ENCODE data around the gene DNM2.

Gene DNM2

DNA sequence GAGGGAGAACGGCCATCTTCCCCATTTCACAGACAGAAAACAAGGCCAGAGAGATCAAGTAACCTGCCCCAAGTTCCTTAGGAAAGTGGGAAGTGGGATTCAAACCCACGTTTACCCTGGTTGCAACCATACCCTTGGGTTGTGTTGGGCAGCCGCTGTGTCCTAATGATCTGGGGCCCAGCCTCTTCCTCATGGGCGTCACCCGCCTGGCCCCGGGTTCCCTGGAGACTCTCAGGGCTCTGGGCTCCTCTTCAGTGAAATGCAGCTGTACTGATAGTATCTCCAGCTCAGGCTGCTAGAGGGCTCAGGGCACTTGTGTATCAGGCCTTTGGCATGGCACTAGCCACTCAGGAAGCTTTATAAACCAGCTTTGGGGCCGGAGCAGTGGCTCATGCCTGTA lies 108.4 kb downstream of the DNM2 start:
- ChIA-PET CTCF (interaction anchor here (0.5 kb wide), 1 partner anchor 41 kb away, joined by 3 read pairs; no protein-coding TSS in a partner anchor), POLR2A (interaction anchor here (4.3 kb wide), 1 partner anchor 10 kb away, joined by 17 read pairs; the partner anchor contains the start of gene TMED1)
- no peak for TF ChIP-seq FOXK2 (IDR thresholded peaks at IDR 0.05)
- TF ChIP-seq, protein P1, sequence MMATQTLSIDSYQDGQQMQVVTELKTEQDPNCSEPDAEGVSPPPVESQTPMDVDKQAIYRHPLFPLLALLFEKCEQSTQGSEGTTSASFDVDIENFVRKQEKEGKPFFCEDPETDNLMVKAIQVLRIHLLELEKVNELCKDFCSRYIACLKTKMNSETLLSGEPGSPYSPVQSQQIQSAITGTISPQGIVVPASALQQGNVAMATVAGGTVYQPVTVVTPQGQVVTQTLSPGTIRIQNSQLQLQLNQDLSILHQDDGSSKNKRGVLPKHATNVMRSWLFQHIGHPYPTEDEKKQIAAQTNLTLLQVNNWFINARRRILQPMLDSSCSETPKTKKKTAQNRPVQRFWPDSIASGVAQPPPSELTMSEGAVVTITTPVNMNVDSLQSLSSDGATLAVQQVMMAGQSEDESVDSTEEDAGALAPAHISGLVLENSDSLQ (IDR thresholded peaks at IDR 0.05): no peak
- no peak for TF ChIP-seq CTBP1 (IDR thresholded peaks at IDR 0.05; ENCODE audit: borderline replicate concordance)
- no peak for TF ChIP-seq FOXA1 (IDR thresholded peaks at IDR 0.05)
- TF ChIP-seq SP1 (IDR thresholded peaks at IDR 0.05): no peak
- TF ChIP-seq L3MBTL2 (conservative IDR thresholded peaks at IDR 0.05): no peak
- TF ChIP-seq ZNF384 (IDR thresholded peaks at IDR 0.05): no peak
- no peak for TF ChIP-seq SUZ12 (IDR thresholded peaks at IDR 0.05)
- TF ChIP-seq ARNT (IDR thresholded peaks at IDR 0.05): no peak
- no peak for TF ChIP-seq HDGF (IDR thresholded peaks at IDR 0.05; ENCODE audit: borderline replicate concordance)
- no peak for TF ChIP-seq BHLHE40 (IDR thresholded peaks at IDR 0.05; ENCODE audit: borderline replicate concordance)
- TF ChIP-seq LEF1 (IDR thresholded peaks at IDR 0.05; ENCODE audit: borderline replicate concordance): no peak
- no peak for TF ChIP-seq ELF4 (IDR thresholded peaks at IDR 0.05)
- no peak for TF ChIP-seq TARDBP (IDR thresholded peaks at IDR 0.05)
- TF ChIP-seq NFRKB (IDR thresholded peaks at IDR 0.05): no peak
- no peak for TF ChIP-seq FOXM1 (IDR thresholded peaks at IDR 0.05; ENCODE audit: borderline replicate concordance)
- no peak for DNase-seq (ENCODE audit: extremely low spot score)

DNA sequence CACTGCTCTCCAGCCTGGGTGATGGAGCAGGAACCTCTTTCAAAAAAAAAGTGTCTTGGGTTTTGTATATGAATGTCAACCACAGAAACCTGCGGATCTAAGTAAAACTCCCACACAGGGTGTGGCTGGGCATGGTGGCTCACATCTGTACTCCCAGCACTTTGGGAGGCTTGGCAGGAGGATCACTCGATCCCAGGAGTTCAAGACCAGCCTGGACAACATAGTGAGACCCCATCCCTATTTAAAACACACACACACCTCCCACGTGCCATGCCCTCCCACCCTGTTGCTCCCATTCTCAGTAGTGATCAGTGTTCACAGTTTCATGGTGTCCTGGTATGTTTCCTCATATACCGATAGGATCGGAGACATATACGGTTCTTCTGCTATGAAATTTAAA lies 109.0 kb downstream of the DNM2 start:
- DNase-seq (ENCODE audit: extremely low spot score): no peak
- no peak for TF ChIP-seq SUZ12 (IDR thresholded peaks at IDR 0.05)
- no peak for TF ChIP-seq TARDBP (IDR thresholded peaks at IDR 0.05)
- no peak for TF ChIP-seq NFRKB (IDR thresholded peaks at IDR 0.05)
- no peak for TF ChIP-seq FOXK2 (IDR thresholded peaks at IDR 0.05)
- no peak for TF ChIP-seq FOXM1 (IDR thresholded peaks at IDR 0.05; ENCODE audit: borderline replicate concordance)
- TF ChIP-seq, protein P1 (IDR thresholded peaks at IDR 0.05): no peak
- no peak for TF ChIP-seq SP1 (IDR thresholded peaks at IDR 0.05)
- TF ChIP-seq L3MBTL2 (conservative IDR thresholded peaks at IDR 0.05): no peak
- TF ChIP-seq BHLHE40 (IDR thresholded peaks at IDR 0.05; ENCODE audit: borderline replicate concordance): no peak
- CTCF ChIA-PET: no interaction called here
- POLR2A ChIA-PET: interaction anchor here (4.3 kb wide), 1 partner anchor 9 kb away, joined by 17 read pairs; the partner anchor contains the start of gene TMED1

DNA sequence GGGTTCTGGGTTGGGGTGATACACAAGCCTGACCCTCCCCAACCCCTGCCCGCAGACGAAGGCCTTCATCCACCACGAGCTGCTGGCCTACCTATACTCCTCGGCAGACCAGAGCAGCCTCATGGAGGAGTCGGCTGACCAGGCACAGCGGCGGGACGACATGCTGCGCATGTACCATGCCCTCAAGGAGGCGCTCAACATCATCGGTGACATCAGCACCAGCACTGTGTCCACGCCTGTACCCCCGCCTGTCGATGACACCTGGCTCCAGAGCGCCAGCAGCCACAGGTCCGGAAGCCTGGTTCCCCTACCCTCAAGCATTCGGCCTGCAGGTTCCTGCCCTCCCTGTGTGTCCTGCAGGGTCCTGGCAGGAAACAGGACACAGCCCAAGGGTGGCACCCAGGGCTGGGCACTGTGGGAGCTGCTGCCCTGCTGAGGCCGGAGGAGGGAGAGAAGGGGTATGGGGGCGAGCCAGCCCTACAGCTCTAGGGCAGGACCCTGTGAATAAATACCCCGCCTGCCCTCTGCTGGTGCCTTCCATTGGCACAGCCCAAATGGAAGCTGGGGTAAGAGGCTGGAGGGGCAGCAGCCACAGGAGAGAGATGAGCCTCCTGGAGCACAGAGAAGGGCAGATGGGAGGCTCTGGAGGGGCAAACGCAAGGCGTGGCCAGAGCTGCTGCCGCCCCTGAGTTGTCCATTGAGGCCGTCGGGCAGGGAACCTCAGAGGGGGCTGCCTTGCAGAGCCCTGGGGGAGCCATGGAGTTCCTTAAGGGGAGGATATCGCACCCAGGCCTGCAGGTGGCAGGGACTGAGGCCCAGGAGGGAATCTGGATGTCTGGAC lies 111.3 kb downstream of the DNM2 start:
- POLR2A ChIA-PET: interaction anchor here (1.0 kb wide), 1 partner anchor 11 kb away, joined by 4 read pairs; no protein-coding TSS in a partner anchor
- no peak for DNase-seq (ENCODE audit: extremely low spot score)
- TF ChIP-seq CTBP1 (IDR thresholded peaks at IDR 0.05; ENCODE audit: borderline replicate concordance) (no peak), NFRKB (IDR thresholded peaks at IDR 0.05) (no peak), LEF1 (IDR thresholded peaks at IDR 0.05; ENCODE audit: borderline replicate concordance) (no peak), ELF4 (IDR thresholded peaks at IDR 0.05) (no peak), TARDBP (IDR thresholded peaks at IDR 0.05) (no peak), ZNF384 (IDR thresholded peaks at IDR 0.05) (no peak)
- CTCF ChIA-PET: interaction anchor here (0.5 to 2.2 kb wide), 5 partner anchors 35 to 199 kb away, joined by 3 to 8 read pairs (median 6); no protein-coding TSS in a partner anchor

GRCh38 chr19:10829967-10830366 lies 112.1 kb downstream of the DNM2 start:
- POLR2A ChIA-PET: interaction anchor here (1.0 kb wide), 1 partner anchor 11 kb away, joined by 4 read pairs; no protein-coding TSS in a partner anchor
- TF ChIP-seq TARDBP (IDR thresholded peaks at IDR 0.05): no peak
- TF ChIP-seq L3MBTL2 (conservative IDR thresholded peaks at IDR 0.05): no peak
- TF ChIP-seq ZNF384 (IDR thresholded peaks at IDR 0.05): no peak
- no peak for TF ChIP-seq CTBP1 (IDR thresholded peaks at IDR 0.05; ENCODE audit: borderline replicate concordance)
- TF ChIP-seq NFRKB (IDR thresholded peaks at IDR 0.05): no peak
- TF ChIP-seq, protein P1 (IDR thresholded peaks at IDR 0.05): no peak
- TF ChIP-seq BHLHE40 (IDR thresholded peaks at IDR 0.05; ENCODE audit: borderline replicate concordance): no peak
- no peak for TF ChIP-seq FOXA1 (IDR thresholded peaks at IDR 0.05)
- TF ChIP-seq SUZ12 (IDR thresholded peaks at IDR 0.05): no peak
- TF ChIP-seq SP1 (IDR thresholded peaks at IDR 0.05): no peak
- no peak for TF ChIP-seq FOXM1 (IDR thresholded peaks at IDR 0.05; ENCODE audit: borderline replicate concordance)
- no peak for TF ChIP-seq FOXK2 (IDR thresholded peaks at IDR 0.05)
- no peak for TF ChIP-seq HDGF (IDR thresholded peaks at IDR 0.05; ENCODE audit: borderline replicate concordance)
- TF ChIP-seq ELF4 (IDR thresholded peaks at IDR 0.05): no peak
- no peak for TF ChIP-seq LEF1 (IDR thresholded peaks at IDR 0.05; ENCODE audit: borderline replicate concordance)
- no peak for TF ChIP-seq ARNT (IDR thresholded peaks at IDR 0.05)
- CTCF ChIA-PET: interaction anchor here (1.7 to 2.2 kb wide), 2 partner anchors 34 to 113 kb away, joined by 6 to 8 read pairs; no protein-coding TSS in a partner anchor
- no peak for DNase-seq (ENCODE audit: extremely low spot score)

DNA sequence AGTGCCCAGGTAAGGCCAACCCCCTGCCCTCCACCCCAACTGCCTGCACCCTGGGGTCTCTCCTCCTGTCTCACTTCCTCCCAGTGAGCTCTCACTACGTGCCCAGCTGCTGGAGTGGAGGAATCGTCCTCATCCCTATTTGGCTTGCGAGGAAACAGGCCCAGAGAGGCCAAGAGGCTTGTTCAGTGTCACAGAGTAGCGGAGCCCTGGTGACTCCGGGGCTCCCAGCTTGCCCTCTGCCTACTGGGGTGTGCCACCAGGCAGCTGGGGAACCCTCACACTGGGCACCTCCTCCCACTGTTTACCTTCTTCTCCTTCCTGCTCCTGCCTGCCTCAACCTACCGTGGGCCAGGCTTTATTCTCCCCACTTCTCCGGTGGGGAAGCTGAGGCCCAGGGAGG lies 112.5 kb downstream of the DNM2 start:
- CTCF ChIA-PET: no interaction called here
- POLR2A ChIA-PET: interaction anchor here (1.0 kb wide), 1 partner anchor 10 kb away, joined by 4 read pairs; no protein-coding TSS in a partner anchor
- DNase-seq (ENCODE audit: extremely low spot score): no peak
- TF ChIP-seq FOXA1 (IDR thresholded peaks at IDR 0.05): no peak
- TF ChIP-seq SP1 (IDR thresholded peaks at IDR 0.05): no peak
- TF ChIP-seq ZNF384 (IDR thresholded peaks at IDR 0.05): no peak
- no peak for TF ChIP-seq FOXM1 (IDR thresholded peaks at IDR 0.05; ENCODE audit: borderline replicate concordance)
- TF ChIP-seq NFRKB (IDR thresholded peaks at IDR 0.05): no peak
- TF ChIP-seq L3MBTL2 (conservative IDR thresholded peaks at IDR 0.05): no peak
- TF ChIP-seq ELF4 (IDR thresholded peaks at IDR 0.05): no peak
- TF ChIP-seq ARNT (IDR thresholded peaks at IDR 0.05): no peak
- TF ChIP-seq HDGF (IDR thresholded peaks at IDR 0.05; ENCODE audit: borderline replicate concordance): no peak
- no peak for TF ChIP-seq FOXK2 (IDR thresholded peaks at IDR 0.05)
- TF ChIP-seq BHLHE40 (IDR thresholded peaks at IDR 0.05; ENCODE audit: borderline replicate concordance): no peak
- TF ChIP-seq LEF1 (IDR thresholded peaks at IDR 0.05; ENCODE audit: borderline replicate concordance): no peak
- no peak for TF ChIP-seq TARDBP (IDR thresholded peaks at IDR 0.05)
- no peak for TF ChIP-seq CTBP1 (IDR thresholded peaks at IDR 0.05; ENCODE audit: borderline replicate concordance)

Data from HEK293T (cell line).